HTR-8/SVneo (cell line): ENCODE results near the gene KRT13.
A peak's percentile ranks its signal among the peaks of the same experiment; 100 is the strongest.

ENCODE experiments used
- DNase-seq: peaks from one replicate; pipeline ENCODE4 v3.0.0; 2011; ENCODE audit warnings: low spot score, mixed read lengths; ENCODE audit not compliant: insufficient read length
- FAIRE-seq: peaks from 2 replicates; lab custom pipeline; 2011; peaks lifted over from hg19 to GRCh38; lab: Jason Lieb, UNC

Gene KRT13

DNA sequence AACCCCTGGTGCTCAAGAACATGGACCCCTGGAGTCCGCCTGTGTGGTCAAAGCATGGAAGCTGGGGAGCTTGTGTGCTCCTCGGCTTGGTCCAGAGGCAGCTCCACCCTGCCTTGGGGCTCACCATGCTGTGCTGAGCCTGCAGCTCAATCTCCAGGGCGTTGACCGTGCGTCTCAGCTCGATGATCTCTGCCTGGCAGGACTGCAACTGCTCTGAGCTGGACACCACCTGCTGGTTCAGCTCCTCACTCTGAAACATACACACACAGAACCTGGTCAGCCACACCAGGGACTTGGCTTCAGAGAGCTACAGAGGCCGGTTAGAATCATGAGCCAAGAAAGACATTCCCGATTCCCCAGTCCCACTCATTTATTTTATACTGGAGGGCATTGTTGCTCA is 27.2 kb downstream of the KRT13 start:
- DNase-seq, result no peak
- peak; percentile 82 for FAIRE-seq

DNA sequence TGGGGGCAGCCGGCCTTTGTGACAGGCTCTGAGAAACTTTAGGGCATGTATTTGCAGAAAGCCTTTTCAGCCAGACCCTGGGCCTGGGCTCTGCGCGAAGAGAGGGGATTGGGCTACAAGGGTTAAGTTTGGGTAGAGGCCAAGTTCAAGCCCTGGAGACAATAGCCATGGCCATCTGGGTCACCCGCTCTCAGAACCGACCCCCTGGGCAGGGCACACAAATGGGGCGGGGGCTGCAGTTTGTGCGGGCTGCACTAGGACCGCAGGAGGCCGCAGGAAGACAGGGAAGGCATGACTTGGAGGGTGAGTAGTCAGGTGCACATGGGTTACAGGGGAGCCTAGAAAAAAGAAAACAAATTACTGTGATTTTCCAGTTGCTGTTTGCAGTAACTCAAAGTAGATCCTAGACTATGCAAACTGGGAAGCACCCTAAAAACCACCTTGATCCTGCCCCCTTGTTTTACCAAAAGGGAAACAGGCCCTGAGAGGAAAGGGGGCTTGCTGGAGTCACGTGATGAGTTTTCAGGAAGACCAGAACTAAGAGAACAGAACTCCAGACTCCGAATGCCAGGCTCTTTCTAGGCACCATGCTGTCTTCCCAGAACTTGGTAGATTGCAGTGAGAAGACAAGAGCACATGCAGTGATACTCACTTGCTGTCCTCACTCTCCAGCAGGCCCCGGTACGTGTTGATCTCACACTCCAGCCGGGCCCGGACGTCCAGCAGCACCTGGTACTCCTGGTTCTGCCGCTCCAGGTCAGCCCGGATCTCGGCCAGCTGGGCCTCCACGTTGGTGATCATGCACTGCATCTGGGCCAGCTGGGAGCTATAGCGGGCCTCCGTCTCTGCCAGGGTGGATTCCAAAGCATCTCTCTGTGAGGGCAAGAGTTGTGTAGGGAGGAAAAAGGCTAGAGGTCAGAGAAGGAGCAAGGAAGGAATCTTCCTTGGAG is 28.3 kb downstream of the KRT13 start:
- FAIRE-seq (peak; percentile 74), DNase-seq (no peak)

DNA sequence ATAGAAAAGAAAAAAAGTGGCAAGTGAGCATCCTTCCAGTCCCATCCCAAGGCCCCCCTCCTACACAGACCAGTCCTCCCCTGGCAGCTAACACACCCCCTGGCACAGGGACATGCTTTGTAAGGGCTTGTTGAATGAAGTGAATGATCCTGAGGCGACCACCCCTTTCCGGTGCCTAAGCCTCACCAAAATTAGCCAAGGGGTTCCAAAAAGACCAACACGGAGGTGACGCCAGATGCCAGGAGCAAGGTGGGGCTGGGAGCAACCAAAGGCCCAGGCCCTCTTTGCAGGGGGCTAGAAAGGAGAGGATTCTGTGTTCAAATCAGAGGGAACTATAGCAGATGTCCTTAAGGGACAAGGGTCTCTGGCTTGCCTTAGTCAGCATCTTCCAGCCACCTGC is 30.0 kb downstream of the KRT13 start:
- FAIRE-seq (no peak), DNase-seq (no peak)

DNA sequence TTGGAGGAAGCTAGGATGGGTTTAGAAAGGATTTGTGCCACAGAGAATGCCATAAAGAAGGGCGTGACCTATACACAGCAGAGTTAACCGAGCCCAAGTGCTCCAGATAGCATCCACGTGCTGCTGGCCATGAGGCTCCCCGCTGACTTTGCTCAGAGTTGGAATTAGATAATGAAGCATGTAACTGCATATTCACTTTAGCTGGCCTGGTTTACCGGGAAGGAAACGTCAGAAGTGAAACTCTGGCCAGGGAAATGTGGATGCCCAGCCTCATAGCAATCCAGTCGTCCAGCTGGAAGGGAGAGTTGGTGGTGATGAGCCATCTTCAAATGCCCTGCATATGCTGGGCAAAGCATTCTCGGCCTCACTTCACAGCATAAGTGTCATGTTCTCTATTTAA is 30.5 kb downstream of the KRT13 start:
- FAIRE-seq (peak; percentile 62), DNase-seq (no peak)

DNA sequence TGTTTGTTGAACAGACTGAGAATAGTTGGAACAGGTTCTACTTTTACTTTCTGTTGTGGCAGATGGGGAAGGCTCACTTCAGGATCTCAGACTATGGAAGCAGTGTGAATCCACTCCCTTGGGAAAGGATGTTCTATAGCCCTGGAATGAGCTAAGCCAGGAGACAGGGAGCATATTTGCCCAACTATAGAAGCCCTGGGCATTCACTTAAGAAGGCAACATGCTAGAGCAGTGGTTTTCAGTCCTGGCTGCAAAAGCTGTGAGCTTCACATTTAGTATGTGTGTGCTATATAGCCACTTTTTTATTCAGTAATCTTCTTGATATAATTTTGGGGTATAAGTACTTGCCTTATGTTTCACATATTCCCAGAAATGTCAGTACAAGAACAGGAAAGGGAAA is 37.1 kb downstream of the KRT13 start:
- no peak for DNase-seq
- no peak for FAIRE-seq

DNA sequence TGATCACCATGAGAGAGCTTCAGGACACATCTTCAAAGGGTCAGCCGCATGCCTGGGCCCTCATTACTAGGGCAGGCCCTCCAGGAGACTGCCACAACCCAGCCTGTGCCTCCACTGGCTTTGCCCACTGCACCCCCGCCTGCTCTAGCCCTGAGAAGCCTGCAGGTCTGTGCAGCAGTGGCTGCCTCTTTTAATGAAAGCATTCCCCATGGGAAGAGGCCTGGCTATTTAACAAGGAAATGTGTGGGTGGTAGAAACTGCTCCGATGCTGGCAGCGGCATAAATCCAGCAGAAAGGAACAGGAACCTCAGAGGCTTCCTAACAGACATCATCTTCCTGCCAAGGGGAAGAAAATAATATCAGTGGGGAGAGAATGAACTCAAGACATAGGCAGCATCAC is 37.9 kb downstream of the KRT13 start:
- no peak for DNase-seq
- no peak for FAIRE-seq

DNA sequence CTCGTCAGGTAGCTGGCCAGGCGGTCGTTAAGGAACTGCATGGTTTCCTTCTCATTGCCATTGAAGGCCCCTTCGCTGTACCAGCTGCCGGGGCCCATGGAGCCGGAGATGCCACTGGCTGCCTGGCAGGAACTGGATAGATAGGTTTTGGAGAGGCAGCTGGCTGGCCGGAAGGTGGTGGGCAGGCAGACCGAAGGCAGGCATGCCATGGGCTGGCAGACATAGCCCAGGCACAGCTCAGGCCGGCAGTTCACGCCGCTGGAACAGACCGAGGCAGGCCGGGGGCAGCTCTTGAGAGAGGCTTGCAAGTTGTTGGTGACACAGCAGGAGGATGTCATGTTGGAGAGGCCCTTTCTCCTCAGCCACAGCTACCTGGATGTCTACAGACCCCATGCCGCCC is 38.4 kb downstream of the KRT13 start, which contains the start of gene KRT32:
Gene KRT32 (minus strand): TSS at position 399 of the 400 bp plus-strand sequence. CDS start 61 bp downstream, at position 338.
- FAIRE-seq (no peak), DNase-seq (no peak)

DNA sequence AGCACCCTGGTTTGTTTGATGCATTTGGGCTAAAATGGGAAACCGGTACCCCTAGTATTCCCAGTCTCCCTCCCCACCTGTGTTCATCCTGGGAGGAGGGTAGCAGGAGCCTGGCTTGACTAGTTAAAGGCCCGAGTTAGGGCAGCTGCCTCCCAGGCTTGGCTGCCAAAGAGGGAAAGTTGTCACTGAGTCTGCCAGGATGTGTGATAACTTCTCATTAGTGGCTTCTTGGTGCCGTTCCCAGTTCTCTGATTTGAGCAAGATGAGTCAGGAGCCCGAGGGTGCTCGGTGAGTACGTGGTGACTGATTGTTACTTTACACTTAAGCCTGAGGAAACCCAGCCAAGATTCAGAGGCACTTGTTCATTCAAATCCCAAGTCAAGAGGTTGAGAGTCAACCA is 40.7 kb downstream of the KRT13 start:
- FAIRE-seq (peak; percentile 95), DNase-seq (peak; percentile 95)

DNA sequence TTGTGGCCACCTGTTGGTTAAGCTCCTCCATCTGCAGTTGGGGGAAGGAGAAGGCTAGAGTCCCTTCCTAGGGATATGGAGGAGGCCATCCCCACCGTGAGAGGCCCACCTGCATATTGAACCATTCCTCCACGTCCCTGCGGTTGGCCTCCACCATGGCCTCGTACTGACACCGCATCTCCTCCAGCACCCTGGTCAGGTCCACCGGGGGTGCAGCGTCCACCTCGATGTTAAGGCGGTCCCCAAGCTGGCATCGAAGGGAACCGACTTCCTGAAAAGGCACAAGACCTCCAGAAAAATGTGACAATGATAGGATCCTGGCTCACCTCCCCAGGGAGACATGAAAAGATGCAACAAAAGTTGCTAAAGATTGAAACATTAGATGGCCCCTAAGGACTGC is 41.2 kb downstream of the KRT13 start:
- DNase-seq, result no peak
- peak; percentile 52 for FAIRE-seq

DNA sequence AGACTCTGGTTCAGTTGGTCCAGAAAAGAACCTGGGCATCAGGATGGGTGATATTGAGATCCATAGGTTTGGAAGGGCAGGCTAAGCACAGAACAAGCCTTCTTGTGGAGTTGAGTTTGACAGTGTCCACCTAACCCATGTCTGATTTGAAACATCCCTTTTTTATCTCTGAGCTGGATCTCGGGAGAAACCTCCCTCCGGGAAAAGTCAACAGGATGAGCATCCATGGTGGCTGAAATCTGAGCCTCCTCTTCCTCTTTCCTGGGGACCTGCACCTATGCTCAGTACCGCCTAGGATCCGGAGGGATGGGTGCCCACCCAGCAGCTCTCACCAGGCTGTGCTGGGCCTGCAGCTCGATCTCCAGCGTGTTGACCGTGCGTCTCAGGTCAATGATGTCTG is 41.7 kb downstream of the KRT13 start:
- FAIRE-seq (peak; percentile 16), DNase-seq (no peak)

DNA sequence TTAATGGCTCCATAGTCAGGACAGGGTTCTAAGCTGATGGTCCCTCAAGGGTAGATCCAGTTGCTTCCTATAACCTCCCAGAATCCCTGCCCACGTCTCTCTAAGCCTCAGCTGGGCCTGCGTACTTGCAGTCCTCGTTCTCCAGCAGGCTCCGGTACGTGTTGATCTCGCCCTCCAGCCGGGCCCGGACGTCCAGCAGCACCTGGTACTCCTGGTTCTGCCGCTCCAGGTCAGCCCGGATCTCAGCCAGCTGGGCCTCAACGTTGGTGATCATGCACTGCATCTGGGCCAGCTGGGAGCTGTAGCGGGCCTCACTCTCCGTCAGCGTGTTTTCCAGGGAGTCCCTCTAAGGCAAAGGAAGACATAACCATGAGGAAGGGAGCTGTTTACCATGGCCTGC is 42.7 kb downstream of the KRT13 start:
- DNase-seq, result no peak
- no peak for FAIRE-seq

DNA sequence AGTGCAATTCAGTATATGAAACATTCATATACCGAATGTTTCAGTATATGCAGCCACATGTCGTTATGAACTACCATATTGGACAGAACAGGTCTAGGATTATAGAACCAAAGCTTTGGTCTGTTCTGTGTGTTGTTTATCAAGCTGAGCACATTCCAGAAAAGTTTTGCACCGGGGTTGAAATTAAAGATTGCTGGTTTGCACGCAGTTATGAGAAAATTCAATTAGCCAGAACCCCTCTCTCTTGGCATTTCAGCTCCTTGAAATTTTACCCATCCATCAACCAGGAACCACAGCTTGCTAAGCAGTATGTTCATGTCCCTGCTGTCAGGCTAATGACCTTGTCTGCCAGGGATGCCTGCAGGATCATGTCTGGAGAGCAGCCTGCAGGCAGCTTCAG is 47.7 kb downstream of the KRT13 start:
- FAIRE-seq, result no peak
- DNase-seq, result no peak

DNA sequence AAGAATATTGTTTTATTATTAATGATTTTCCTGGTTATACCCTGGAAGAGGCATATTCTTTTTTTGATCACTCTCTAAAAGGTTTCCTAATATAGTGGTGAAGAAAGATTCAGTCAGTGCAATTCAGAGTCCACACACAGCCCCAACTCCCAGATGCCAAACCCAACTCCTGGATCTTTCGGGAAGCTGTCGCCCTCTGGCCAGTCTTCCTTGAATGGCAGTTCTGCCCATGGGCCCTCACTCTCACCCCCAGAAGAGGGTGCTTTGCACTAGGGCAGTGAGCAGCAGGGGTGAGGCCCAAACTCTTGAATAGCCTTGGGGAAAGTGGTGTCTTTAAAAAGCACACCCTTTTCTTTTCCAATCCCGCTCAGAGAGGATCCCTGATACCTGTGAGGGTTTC is 49.2 kb downstream of the KRT13 start:
- no peak for FAIRE-seq
- no peak for DNase-seq

DNA sequence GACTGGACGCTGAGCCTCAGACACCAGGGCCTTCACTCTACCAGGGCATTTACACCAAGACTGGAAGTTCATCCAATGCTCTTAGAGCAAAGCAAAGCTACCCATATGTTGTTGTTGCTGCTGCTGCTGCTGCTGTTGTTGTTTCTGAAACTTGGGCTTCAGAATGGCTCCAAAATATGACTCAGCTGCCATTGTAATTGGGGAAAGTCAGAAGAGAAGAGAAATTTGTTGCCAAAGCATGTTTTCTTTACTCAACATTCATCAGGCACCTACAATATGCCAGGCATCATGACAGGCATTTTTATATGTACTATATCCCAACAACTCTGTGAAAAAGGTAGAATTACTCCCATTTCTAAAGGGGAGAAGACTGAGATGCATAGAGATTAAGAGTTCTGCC is 50.2 kb downstream of the KRT13 start:
- no peak for FAIRE-seq
- no peak for DNase-seq

DNA sequence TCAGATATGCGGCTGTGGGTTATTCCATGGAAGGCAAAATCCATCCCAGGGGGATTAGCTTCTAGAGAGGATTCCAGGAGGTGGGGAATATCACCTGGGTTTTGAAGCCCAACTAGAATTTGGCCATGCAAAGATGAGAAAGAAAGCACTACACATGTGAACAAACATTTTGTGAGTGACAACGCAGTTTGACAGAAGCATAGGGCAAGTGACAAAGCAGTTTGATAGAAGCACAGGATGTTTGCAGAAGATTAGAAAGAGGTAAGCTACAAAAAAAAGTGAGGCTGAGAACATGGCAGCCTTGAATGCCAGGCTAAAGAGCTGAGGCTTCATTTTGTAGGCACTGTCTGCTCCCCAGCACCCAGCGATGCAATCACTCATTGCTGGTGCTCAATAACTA is 52.3 kb downstream of the KRT13 start:
- FAIRE-seq (no peak), DNase-seq (no peak)

DNA sequence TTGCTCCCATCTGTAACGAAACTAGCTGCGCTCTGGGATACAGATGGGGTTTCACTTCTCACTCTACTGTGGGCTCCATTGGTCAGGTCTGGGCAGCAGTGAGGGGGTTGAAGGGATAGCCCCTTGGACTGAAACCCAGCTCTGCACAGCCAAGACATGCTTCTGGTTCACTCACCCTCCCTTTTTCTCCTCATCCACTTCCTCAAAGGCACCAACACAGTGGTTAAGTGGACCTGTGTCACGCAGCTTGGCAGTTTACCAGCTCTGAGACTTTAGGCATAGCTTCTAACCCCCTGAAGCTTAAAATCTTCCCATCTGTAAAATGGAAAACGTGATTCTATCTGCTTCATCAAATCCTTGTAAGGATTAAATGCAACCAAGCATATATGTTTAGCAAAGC is 53.1 kb downstream of the KRT13 start:
- FAIRE-seq, result no peak
- no peak for DNase-seq

DNA sequence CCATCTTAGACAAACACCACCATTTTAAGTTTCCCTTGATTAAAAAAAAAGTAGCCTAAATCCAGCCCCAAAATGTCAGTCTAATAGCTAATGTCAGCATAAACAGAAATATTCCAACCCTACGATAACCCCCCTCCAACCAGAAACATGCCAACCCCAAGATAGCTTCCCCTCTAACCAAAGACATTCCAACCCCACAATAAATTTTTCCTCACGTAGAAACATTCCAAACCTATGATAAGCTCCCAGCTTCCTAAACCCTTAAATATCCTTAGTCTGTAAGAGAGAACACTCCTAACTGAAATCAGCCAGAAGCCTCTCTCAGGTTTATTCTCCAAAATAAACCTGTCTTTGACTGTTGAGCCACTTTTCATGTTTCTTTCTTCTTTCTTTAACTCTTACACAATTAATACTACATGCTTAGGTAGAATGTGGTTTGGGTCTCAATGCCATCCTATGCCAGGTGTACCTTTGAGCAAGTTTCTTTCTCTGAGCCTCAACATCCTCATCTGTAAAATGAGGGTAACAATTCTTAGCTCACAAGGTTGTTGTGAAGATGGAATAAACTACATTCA is 54.2 kb downstream of the KRT13 start:
- DNase-seq (no peak), FAIRE-seq (no peak)
